ENCODE data around the gene TMUB2. TPM values are rescaled to one million over a fixed set of nuclear protein-coding genes. Genes with fewer than 3 reads are reported as not detected.
A peak's percentile ranks its signal among the peaks of the same experiment; 100 is the strongest.

TMUB2 gene
- total RNA-seq, 1 experiment from 2014 or later, result 29.6 TPM

DNA sequence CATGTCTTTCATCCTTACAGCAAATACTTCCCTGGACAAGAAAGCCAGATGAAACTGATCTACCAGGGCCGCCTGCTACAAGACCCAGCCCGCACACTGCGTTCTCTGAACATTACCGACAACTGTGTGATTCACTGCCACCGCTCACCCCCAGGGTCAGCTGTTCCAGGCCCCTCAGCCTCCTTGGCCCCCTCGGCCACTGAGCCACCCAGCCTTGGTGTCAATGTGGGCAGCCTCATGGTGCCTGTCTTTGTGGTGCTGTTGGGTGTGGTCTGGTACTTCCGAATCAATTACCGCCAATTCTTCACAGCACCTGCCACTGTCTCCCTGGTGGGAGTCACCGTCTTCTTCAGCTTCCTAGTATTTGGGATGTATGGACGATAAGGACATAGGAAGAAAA lies 3.7 kb downstream of the TMUB2 start:
- H3K36me3 ChIP-seq, result peaks cover 22% of the 10 kb centered on the region
- H3K4me1 ChIP-seq, result no peaks in the 10 kb centered on the region
- no peak overlapping the region for H3K4me3 ChIP-seq
- no peaks in the 10 kb centered on the region for H3K27me3 ChIP-seq
- DNase-seq, result no peak
- H3K27ac ChIP-seq, result no peak overlapping the region
- H3K9me3 ChIP-seq (replicated peaks), result no peaks in the 10 kb centered on the region

DNA sequence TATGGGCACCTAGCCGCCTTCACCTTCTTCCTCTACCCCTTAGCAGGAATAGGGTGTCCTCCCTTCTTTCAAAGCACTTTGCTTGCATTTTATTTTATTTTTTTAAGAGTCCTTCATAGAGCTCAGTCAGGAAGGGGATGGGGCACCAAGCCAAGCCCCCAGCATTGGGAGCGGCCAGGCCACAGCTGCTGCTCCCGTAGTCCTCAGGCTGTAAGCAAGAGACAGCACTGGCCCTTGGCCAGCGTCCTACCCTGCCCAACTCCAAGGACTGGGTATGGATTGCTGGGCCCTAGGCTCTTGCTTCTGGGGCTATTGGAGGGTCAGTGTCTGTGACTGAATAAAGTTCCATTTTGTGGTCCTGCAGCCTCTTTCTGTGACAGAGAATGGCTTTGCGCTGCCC lies 4.6 kb downstream of the TMUB2 start:
- Histone ChIP-seq H3K27me3 (no peaks in the 10 kb centered on the region), H3K27ac (no peak overlapping the region), H3K4me3 (no peak overlapping the region), H3K9me3 (replicated peaks) (no peaks in the 10 kb centered on the region), H3K36me3 (peaks cover 26% of the 10 kb centered on the region), H3K4me1 (no peaks in the 10 kb centered on the region)
- DNase-seq, result no peak

GRCh38 chr17:44191941-44192496 lies 5.2 kb downstream of the TMUB2 start:
- Histone ChIP-seq H3K36me3 (peaks cover 27% of the 10 kb centered on the region), H3K4me3 (no peak overlapping the region), H3K27ac (no peak overlapping the region), H3K27me3 (no peaks in the 10 kb centered on the region), H3K4me1 (no peaks in the 10 kb centered on the region), H3K9me3 (replicated peaks) (no peaks in the 10 kb centered on the region)
- no peak for DNase-seq

DNA sequence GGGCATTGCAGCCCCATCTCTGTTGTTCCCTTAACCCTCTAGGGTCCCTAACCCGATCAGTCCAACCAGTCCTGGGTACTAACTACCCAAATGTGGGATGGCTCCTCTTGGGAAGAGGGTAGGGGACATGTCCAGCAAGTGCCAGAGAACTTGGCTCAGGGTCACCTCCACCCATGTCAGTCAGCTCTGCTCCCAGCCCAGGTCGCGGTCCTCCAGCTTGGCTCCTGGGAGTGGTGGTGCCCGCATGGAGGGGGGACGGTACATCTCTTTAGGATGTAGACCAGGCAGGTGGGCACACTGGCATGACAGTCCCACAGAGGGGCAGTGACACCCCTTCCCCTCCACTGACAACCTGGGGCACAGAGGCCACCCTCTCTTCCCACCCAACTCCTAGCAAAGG lies 6.0 kb downstream of the TMUB2 start:
- Histone ChIP-seq H3K27ac (no peak overlapping the region), H3K9me3 (replicated peaks) (no peaks in the 10 kb centered on the region), H3K27me3 (no peaks in the 10 kb centered on the region), H3K4me3 (no peak overlapping the region), H3K36me3 (peaks cover 27% of the 10 kb centered on the region), H3K4me1 (no peaks in the 10 kb centered on the region)
- no peak for DNase-seq

DNA sequence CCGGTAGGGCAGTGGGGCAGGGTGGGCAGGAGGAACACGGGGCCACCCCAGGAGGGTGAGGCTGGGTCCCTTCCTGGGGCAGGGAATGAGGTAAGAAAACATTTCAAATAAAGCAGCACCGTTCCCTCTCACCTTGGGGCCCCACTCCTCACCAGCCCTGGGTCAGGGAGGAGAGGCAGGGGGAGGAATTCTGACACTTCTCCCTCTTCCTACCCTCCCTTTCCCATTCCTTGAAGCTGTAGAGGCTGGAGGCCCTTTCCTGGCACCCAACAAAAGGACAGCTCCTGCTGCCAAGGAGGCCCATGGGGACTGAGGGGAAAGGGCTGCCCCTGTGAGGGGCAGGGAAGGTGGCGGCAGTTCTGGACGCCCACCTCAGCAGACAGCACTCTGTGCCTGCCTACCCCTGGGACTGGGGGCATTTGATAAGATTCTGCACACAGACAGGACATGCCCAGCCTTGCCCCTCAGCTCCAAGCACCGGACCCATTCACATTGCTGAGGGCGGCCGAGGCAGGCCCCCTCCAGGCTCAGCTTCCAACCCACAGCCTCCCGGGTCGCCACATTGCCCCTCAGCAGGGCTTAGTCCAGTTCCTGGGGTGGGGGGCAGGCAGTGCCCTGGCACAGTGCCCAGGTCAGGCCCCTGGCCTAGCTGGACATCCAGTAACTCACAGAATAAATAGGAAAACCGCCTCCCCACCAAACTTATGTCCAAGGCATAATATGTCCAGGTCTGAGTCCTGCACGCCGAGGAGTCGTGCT lies 6.7 kb downstream of the TMUB2 start:
- H3K4me3 ChIP-seq, result no peak overlapping the region
- H3K27me3 ChIP-seq, result no peaks in the 10 kb centered on the region
- peaks cover 27% of the 10 kb centered on the region for H3K36me3 ChIP-seq
- 0 out of 2 replicates have a peak, but pooled peaks cover 3% of the 10 kb centered on the region for H3K4me1 ChIP-seq
- H3K9me3 ChIP-seq (replicated peaks), result no peaks in the 10 kb centered on the region
- no peak overlapping the region for H3K27ac ChIP-seq
- no peak for DNase-seq

GRCh38 chr17:44197107-44197506 lies 10.3 kb downstream of the TMUB2 start:
- no peak overlapping the region for H3K27ac ChIP-seq
- H3K4me1 ChIP-seq, result 0 out of 2 replicates have a peak, but pooled peaks cover 3% of the 10 kb centered on the region
- no peaks in the 10 kb centered on the region for H3K27me3 ChIP-seq
- no peak for DNase-seq
- H3K36me3 ChIP-seq, result peaks cover 24% of the 10 kb centered on the region
- no peaks in the 10 kb centered on the region for H3K9me3 ChIP-seq (replicated peaks)
- H3K4me3 ChIP-seq, result no peak overlapping the region

- H3K4me1 ChIP-seq, result 0 out of 2 replicates have a peak, but pooled peaks cover 3% of the 10 kb centered on the region
- H3K9me3 ChIP-seq (replicated peaks), result no peaks in the 10 kb centered on the region
- DNase-seq, result peak; percentile 51 to 55
- no peaks in the 10 kb centered on the region for H3K27me3 ChIP-seq
- peaks cover 21% of the 10 kb centered on the region for H3K36me3 ChIP-seq
- H3K27ac ChIP-seq, result peak overlapping the region; percentile 67
- H3K4me3 ChIP-seq, result peak overlapping the region; percentile 99
Measured at GRCh38 chr17:44197980-44198720, 11.4 kb downstream of the TMUB2 start.

GRCh38 chr17:44198721-44199552 lies 12.2 kb downstream of the TMUB2 start:
- Histone ChIP-seq H3K27me3 (no peaks in the 10 kb centered on the region), H3K27ac (peak overlapping the region; percentile 67), H3K4me1 (0 out of 2 replicates have a peak, but pooled peaks cover 3% of the 10 kb centered on the region), H3K9me3 (replicated peaks) (no peaks in the 10 kb centered on the region), H3K36me3 (peaks cover 18% of the 10 kb centered on the region), H3K4me3 (peak overlapping the region; percentile 99)
- peak; percentile 62 to 63 for DNase-seq

- Histone ChIP-seq H3K4me1 (peaks cover 7% of the 10 kb centered on the region; the same call in 1 of the 2 replicates), H3K36me3 (peaks cover 11% of the 10 kb centered on the region), H3K9me3 (replicated peaks) (no peaks in the 10 kb centered on the region), H3K4me3 (peak within 1 kb of the TSS; percentile 99), H3K27me3 (no peaks in the 10 kb centered on the region), H3K27ac (peak within 1 kb of the TSS; percentile 67)
- DNase-seq, result peak; percentile 99 to 100
Measured at GRCh38 chr17:44199553-44200477, 13.0 kb downstream of the TMUB2 start, which contains the start of gene ATXN7L3. Gene ATXN7L3, minus strand, starts transcription at chr17:44199884. Its CDS starts 1,814 bp downstream, at chr17:44198070.

GRCh38 chr17:44200478-44201155 lies 13.8 kb downstream of the TMUB2 start:
- peaks cover 7% of the 10 kb centered on the region; the same call in 1 of the 2 replicates for H3K4me1 ChIP-seq
- H3K27me3 ChIP-seq, result no peaks in the 10 kb centered on the region
- peak overlapping the region; percentile 59 for H3K27ac ChIP-seq
- peak overlapping the region; percentile 99 for H3K4me3 ChIP-seq
- no peaks in the 10 kb centered on the region for H3K9me3 ChIP-seq (replicated peaks)
- no peak for DNase-seq
- peaks cover 3% of the 10 kb centered on the region for H3K36me3 ChIP-seq

DNA sequence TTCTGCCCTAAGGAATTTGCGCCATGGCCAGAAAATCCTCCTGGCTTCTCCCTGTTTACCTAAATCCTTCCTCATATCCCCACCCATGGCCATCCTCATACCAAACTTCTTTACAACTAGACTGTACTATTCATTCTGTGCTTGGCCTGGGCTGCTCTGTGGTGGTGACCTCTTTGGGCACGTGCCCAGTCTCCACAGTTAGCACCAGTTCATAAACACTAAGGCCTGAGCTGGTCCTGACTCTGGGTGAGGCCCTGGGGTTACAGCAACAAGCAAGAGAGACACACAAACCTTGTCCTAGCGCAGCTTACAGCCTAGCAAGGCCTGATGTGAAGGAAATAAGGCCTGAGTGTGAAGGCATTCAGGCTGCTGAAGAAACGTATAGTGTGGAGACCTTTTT lies 16.0 kb downstream of the TMUB2 start:
- no peak overlapping the region for H3K4me3 ChIP-seq
- no peak overlapping the region for H3K27ac ChIP-seq
- peaks cover 7% of the 10 kb centered on the region; the same call in 1 of the 2 replicates for H3K36me3 ChIP-seq
- no peaks in the 10 kb centered on the region for H3K9me3 ChIP-seq (replicated peaks)
- no peaks in the 10 kb centered on the region for H3K27me3 ChIP-seq
- no peak for DNase-seq
- H3K4me1 ChIP-seq, result peaks cover 7% of the 10 kb centered on the region; the same call in 1 of the 2 replicates

GRCh38 chr17:44203731-44204440 lies 17.1 kb downstream of the TMUB2 start:
- peak; percentile 63 to 80 for DNase-seq
- Histone ChIP-seq H3K36me3 (peaks cover 17% of the 10 kb centered on the region), H3K27ac (no peak overlapping the region), H3K27me3 (no peaks in the 10 kb centered on the region), H3K4me3 (no peak overlapping the region), H3K4me1 (peaks cover 4% of the 10 kb centered on the region; the same call in 1 of the 2 replicates), H3K9me3 (replicated peaks) (no peaks in the 10 kb centered on the region)
